GM19239 (cell line): ENCODE results near the gene PLAC9.
"Not testable (repeated sequence)": the region's sequence is repeated elsewhere in the genome, so short reads cannot be mapped to it uniquely, and the experiment has no call there.

Source experiments
- DNase-seq: peaks from one replicate; pipeline ENCODE4 v3.0.0; 2011; ENCODE audit warnings: low spot score; ENCODE audit not compliant: insufficient read length
- FAIRE-seq: peaks from 2 replicates; lab custom pipeline; 2011; peaks lifted over from hg19 to GRCh38; lab: Jason Lieb, UNC

Gene PLAC9

GRCh38 chr10:80137031-80137862 is 4.7 kb downstream of the PLAC9 start:
- DNase-seq, result no peak
- FAIRE-seq, result no peak

- FAIRE-seq (no peak), DNase-seq (no peak)
These were observed 5.4 kb downstream of the PLAC9 start for GRCh38 chr10:80137920-80138319.

- DNase-seq, result no peak
- no peak for FAIRE-seq
These were observed 6.7 kb downstream of the PLAC9 start for GRCh38 chr10:80139265-80139664.

- FAIRE-seq, result no peak
- no peak for DNase-seq
These were observed 7.7 kb downstream of the PLAC9 start for GRCh38 chr10:80140251-80140650.

GRCh38 chr10:80141696-80142460 is 9.3 kb downstream of the PLAC9 start:
- DNase-seq, result no peak

GRCh38 chr10:80144067-80144695 is 11.7 kb downstream of the PLAC9 start:
- FAIRE-seq, result peak; percentile 33
- DNase-seq, result peak; percentile 52

More at GRCh38 chr10:80141696-80142460, 9.3 kb downstream of the PLAC9 start:
- no peak for FAIRE-seq

- no peak for FAIRE-seq
- no peak for DNase-seq
These were observed 12.2 kb downstream of the PLAC9 start for GRCh38 chr10:80144696-80145131.

- DNase-seq, result not testable (repeated sequence)
These were observed 13.1 kb downstream of the PLAC9 start for GRCh38 chr10:80145406-80146308.

GRCh38 chr10:80146918-80147317 is 14.4 kb downstream of the PLAC9 start:
- no peak for FAIRE-seq

More at GRCh38 chr10:80145406-80146308, 13.1 kb downstream of the PLAC9 start:
- not testable (repeated sequence) for FAIRE-seq

GRCh38 chr10:80148166-80148805 is 15.8 kb downstream of the PLAC9 start:
- DNase-seq (no peak), FAIRE-seq (no peak)

More at GRCh38 chr10:80146918-80147317, 14.4 kb downstream of the PLAC9 start:
- DNase-seq, result no peak

- DNase-seq (no peak), FAIRE-seq (no peak)
These were observed 16.6 kb downstream of the PLAC9 start for GRCh38 chr10:80149123-80149522.

GRCh38 chr10:80150172-80150571 is 17.6 kb downstream of the PLAC9 start:
- no peak for DNase-seq
- FAIRE-seq, result no peak

GRCh38 chr10:80152820-80153219 is 20.3 kb downstream of the PLAC9 start:
- FAIRE-seq (no peak), DNase-seq (no peak)

GRCh38 chr10:80153460-80153859 is 20.9 kb downstream of the PLAC9 start:
- no peak for DNase-seq
- FAIRE-seq, result no peak

GRCh38 chr10:80154626-80154977 is 22.1 kb downstream of the PLAC9 start:
- FAIRE-seq, result no peak
- DNase-seq, result no peak

- DNase-seq (no peak), FAIRE-seq (no peak)
These were observed 22.6 kb downstream of the PLAC9 start for GRCh38 chr10:80154978-80155695.

GRCh38 chr10:80155696-80156215 is 23.2 kb downstream of the PLAC9 start:
- DNase-seq, result no peak
- no peak for FAIRE-seq

- DNase-seq (no peak), FAIRE-seq (no peak)
These were observed 23.7 kb downstream of the PLAC9 start for GRCh38 chr10:80156216-80156615.
